Inferior parietal cortex (tissue), 1 donor: ENCODE data around the gene CAPN3.
A peak's percentile ranks its signal among the peaks of the same experiment; 100 is the strongest.

Experiments used
- DNase-seq: peaks from one replicate; pipeline ENCODE4 v3.0.0-alpha.2; 2016; ENCODE audit errors: extremely low spot score

The CAPN3 gene

GRCh38 chr15:42356851-42357250 is 2.5 kb upstream of the CAPN3 start:
- no peak for DNase-seq

GRCh38 chr15:42358141-42358540 is 1.2 kb upstream of the CAPN3 start:
- no peak for DNase-seq

GRCh38 chr15:42359985-42360384 is 684 bp downstream of the CAPN3 start:
- no peak for DNase-seq

DNA sequence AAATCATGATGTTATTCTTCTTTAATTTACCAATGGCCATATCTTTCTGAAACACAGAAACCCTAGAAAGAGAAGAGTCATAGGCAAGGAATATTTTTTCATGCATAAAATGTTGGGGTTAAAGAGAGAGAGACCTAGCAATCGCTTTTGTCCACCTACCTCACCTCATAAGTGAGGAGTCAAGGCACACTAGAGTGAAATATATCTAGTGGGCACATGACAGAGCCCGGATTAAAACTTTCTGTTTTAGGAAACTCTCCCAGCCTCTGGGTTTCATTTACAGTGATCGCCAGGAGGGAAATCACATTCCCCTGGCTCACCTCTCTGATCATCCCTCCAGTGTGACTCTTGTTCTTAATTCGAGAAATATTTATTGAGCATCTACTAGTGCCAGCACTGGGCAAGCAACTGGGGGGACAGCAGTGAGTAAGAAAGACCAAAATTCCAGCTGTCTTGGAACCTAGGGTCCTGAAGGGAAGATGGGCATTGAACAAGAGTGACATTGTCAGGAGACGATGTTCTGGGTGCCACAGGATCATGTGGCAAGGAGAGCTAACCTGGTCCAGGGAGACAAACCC is 1.3 kb downstream of the CAPN3 start:
- no peak for DNase-seq

DNA sequence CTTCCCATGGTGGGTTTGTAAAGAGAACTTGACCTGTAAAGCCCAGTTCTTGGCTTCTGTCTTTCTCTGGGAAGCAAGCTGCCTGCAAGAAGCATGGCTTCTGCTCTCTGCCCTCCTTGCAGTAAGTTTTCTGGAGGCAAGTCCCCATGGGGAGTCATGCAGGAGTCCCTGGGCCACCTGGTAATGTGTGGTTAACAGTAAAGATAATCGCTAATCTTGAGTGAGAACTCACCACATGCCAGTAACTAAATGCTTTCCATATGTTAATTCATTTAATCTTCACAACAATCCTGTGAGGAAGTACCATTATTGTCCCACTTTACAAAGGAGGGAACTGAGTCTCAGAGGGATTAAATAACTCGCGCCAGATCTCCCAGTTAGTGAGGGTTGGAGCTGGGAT is 4.2 kb downstream of the CAPN3 start:
- DNase-seq = no peak

- DNase-seq = no peak
Measured at GRCh38 chr15:42363942-42364341, 4.6 kb downstream of the CAPN3 start.

GRCh38 chr15:42364529-42364928 is 5.2 kb downstream of the CAPN3 start:
- DNase-seq = peak; percentile 36

GRCh38 chr15:42365921-42366550 is 6.7 kb downstream of the CAPN3 start:
- DNase-seq = no peak

DNA sequence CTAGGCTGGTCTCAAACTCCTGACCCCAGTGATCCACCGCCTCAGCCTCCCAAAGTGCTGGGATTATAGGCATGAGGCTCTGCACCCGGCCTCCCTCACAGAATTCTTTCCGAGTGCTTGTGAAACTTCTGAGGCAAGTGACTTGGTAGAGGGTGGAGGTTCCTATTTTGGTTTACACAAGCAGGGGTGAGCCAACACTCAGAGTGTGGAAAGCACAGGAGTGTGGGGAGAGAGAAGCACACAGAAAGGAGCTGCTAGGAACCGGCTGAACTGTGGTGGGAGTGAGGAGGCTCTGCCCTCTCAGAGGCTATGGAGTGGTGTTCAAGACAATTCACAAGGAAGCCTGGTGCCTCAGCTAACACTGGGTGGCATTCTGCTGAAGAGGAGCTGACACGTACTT is 7.7 kb downstream of the CAPN3 start:
- DNase-seq = no peak

DNA sequence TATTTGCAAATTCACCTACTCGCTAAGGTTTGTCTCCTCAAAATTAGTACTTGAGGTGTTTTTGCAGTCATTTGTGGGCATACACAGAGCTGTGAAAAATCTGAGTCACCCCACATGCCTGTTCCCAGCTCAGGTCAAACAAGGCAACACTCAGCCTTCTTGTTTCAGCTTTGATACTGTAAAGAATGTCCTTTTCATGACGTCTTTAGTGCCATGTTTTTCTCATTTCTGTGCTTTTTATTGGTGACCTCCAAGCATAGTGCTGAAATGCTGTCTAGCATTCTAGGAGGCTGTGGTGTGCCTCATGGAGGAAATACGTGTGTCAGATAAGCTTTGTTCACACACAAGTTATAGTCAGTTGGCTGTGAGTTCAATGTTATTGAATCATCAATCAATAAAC is 8.8 kb downstream of the CAPN3 start:
- no peak for DNase-seq

GRCh38 chr15:42371096-42371495 is 11.8 kb downstream of the CAPN3 start:
- no peak for DNase-seq

DNA sequence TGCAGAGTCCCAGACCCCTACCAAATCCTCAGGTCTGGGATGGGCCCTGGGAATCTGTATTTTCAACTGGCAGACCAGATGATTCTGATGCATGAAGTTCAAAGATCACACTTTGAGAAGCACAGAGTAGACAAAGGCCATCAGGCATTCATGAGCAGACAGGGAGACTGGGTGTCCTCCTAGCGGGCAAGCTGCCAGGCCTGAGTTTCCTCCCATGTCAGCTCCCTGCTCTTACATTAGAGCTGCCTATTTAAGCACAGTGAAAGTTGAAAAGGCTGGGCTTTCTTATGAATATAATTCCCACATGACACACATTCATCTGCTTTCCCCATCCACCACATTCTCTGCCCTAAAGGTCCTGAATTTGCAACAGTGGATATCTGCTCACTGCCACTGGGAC is 14.0 kb downstream of the CAPN3 start:
- DNase-seq = no peak

DNA sequence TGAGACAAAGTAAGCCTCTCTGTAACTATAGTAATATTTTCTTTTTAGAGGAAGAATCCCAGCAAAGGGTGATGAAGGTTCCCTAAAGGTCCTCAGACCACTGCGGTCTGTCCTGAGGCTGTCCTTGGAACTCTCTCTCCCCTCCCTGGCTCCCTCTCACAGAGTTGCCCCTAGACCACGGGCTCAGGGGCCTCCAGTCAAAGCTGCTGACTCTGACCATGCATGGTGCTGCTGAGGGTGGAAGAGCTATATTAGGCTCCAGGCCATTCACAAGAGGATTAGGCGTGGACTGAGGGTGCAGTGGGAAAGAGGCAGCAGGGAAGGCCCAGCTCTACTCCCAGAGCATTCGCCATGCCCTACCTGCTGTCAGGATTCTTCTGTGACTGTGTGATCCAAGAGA is 14.6 kb downstream of the CAPN3 start:
- DNase-seq = no peak

GRCh38 chr15:42374810-42375209 is 15.5 kb downstream of the CAPN3 start:
- DNase-seq = no peak

GRCh38 chr15:42375252-42375651 is 16.0 kb downstream of the CAPN3 start:
- DNase-seq = no peak

DNA sequence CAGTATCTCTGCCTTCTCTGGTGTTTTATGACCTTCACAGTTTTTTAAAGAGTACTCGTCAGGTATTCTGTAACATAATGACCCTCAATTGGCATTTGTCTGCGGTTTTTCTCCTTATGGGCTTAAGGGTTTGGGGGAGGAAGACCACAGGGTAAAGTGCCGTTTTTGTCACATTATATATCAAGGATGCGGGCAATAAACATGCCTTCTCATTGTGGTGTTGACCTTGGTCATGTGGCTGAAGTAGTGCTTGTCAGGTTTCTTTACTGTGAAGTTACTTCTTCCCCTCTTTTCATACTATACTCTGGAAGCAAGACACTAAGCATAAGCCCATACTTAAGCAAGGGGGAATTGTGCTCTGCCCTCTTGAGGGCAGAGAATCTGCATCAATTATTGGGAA is 16.6 kb downstream of the CAPN3 start:
- no peak for DNase-seq

- no peak for DNase-seq
Measured at GRCh38 chr15:42378011-42378410, 18.7 kb downstream of the CAPN3 start.

GRCh38 chr15:42384597-42384996 is 25.3 kb downstream of the CAPN3 start:
- DNase-seq = no peak

GRCh38 chr15:42385206-42385979 is 26.1 kb downstream of the CAPN3 start:
- peak; percentile 47 for DNase-seq

DNA sequence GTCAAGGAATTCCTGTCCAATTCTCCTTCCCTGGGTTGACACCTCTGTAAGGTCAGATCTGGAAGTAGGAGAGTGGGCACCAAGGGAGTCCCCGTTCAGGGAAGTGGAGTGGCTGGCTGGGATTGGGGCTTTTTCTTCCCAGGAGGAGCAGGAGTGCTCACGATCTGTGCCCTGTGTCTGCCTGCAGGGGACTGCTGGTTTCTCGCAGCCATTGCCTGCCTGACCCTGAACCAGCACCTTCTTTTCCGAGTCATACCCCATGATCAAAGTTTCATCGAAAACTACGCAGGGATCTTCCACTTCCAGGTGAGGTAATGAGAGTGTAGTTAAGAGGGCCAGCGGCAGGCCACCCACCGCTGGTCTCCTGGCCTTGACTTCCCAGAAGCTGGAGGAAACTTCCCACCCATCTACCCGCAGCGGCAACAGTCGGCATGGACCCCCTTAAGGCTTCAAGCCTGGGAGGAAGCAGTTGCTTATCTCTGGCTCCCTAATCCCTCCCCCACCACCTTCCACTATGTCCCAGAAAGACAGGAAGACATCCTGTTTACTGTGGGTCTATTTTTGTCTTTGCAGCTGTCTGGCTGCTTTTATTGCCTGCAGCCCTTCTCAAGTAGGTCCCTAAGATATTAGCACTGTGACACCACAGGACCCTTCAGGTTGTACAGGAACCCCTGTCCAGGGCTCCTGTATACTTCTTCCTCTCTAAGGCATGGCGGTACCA is 26.8 kb downstream of the CAPN3 start:
- no peak for DNase-seq

GRCh38 chr15:42387603-42388002 is 28.3 kb downstream of the CAPN3 start:
- DNase-seq = no peak

DNA sequence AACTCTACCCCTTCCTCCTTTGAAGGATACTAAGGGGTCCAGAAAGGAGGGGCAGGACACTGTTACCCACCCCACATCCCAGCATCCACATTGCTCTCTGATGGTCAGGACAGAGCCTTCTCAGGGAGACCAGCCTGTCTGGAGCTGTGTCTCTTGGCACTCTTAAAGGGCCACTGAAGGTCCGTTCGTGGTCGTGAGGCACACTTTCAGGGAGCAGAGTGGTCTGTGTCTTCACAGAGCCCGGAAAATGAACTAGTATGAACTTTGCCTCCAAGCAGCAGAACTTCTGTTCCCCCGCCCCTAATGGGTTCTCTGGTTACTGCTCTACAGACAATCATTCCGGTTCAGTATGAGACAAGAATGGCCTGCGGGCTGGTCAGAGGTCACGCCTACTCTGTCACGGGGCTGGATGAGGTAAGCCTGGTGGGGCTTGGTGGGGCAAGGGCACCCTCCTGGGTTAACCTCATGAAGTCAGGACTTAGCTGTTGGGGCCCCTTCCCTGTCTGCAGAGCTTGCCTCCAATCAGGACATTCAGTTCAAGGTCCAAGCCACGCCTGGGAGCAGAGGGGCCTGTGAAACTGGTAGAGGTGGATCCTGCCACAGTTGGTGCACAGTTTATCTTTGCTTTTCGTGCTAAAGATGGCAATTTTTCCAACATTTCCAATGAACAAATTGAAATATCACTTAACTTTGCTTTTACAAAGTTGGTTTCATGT is 33.2 kb downstream of the CAPN3 start:
- no peak for DNase-seq
